Liver (tissue), 10 donors: ENCODE results near the gene MBD4. TPM values are rescaled to one million over a fixed set of nuclear protein-coding genes. Genes with fewer than 3 reads are reported as not detected.
"Not testable (repeated sequence)": the region's sequence is repeated elsewhere in the genome, so short reads cannot be mapped to it uniquely, and the experiment has no call there.

Experiments
- DNase-seq: peaks from one replicate; pipeline ENCODE4 v3.0.0-alpha.2; 2017; ENCODE audit warnings: low spot score
- H3K27ac ChIP-seq, 2 donors: one replicate each; pipeline ENCODE4 v1.7.0; 2013; ENCODE audit warnings: inconsistent platforms in 2 of 2, low read length in 2 of 2, control low read depth in 1 of 2, low read depth in 1 of 2, mild to moderate bottlenecking in 1 of 2
- H3K27me3 ChIP-seq, 4 donors: one replicate each; pipeline versions ENCODE4 v1.6.1 to v1.7.0; 2013; ENCODE audit warnings: low read length in 3 of 4, inconsistent platforms in 1 of 4, mild to moderate bottlenecking in 1 of 4, moderate library complexity in 1 of 4; ENCODE audit not compliant: control insufficient read depth in 4 of 4, insufficient read depth in 4 of 4
- H3K36me3 ChIP-seq, 4 donors: one replicate each; pipeline versions ENCODE4 v1.6.1 to v1.7.0; 2013; ENCODE audit warnings: low read length in 3 of 4, mild to moderate bottlenecking in 3 of 4, low read depth in 1 of 4, moderate library complexity in 1 of 4; ENCODE audit not compliant: control insufficient read depth in 4 of 4, insufficient read depth in 3 of 4
- H3K4me1 ChIP-seq, 4 donors: one replicate each; pipeline versions ENCODE4 v1.6.1 to v1.7.0; 2013; ENCODE audit warnings: low read length in 3 of 4, mild to moderate bottlenecking in 3 of 4, moderate library complexity in 1 of 4; ENCODE audit not compliant: control insufficient read depth in 4 of 4, insufficient read depth in 4 of 4
- H3K4me3 ChIP-seq, 3 donors: one replicate each; pipeline versions ENCODE4 v1.6.1 to v1.7.0; 2013; ENCODE audit warnings: low read length in 3 of 3, control low read depth in 1 of 3, low read depth in 1 of 3, mild to moderate bottlenecking in 1 of 3
- H3K9ac ChIP-seq, 2 donors: one replicate each; pipeline ENCODE4 v1.7.0; 2013; ENCODE audit warnings: low read length in 2 of 2, mild to moderate bottlenecking in 2 of 2, moderate library complexity in 2 of 2, control low read depth in 1 of 2, low read depth in 1 of 2
- H3K9me3 ChIP-seq, 4 donors: one replicate each; pipeline versions ENCODE4 v1.6.1 to v1.7.0; 2013; ENCODE audit warnings: low read length in 3 of 4; ENCODE audit not compliant: control insufficient read depth in 4 of 4
- HNF4A ChIP-seq, 2 donors: conservative IDR thresholded peaks; 2 replicates each; pipeline ENCODE4 v1.6.1; 2016; ENCODE audit warnings: antibody characterized with exemption in 2 of 2, mild to moderate bottlenecking in 2 of 2
- HNF4G ChIP-seq: IDR thresholded peaks from 2 replicates; pipeline ENCODE4 v1.6.1; 2016; ENCODE audit warnings: antibody characterized with exemption
- NR2F2 ChIP-seq: IDR thresholded peaks from 2 replicates; pipeline ENCODE4 v1.6.1; 2016; ENCODE audit warnings: antibody characterized with exemption
- RAD21 ChIP-seq, 2 donors: IDR thresholded peaks; 2 replicates each; pipeline ENCODE4 v1.6.1; 2016; ENCODE audit warnings: antibody characterized with exemption in 2 of 2, mild to moderate bottlenecking in 2 of 2
- SP1 ChIP-seq: IDR thresholded peaks from 2 replicates; pipeline ENCODE4 v1.6.1; 2018; ENCODE audit warnings: antibody characterized with exemption, mild to moderate bottlenecking
- TAF1 ChIP-seq: conservative IDR thresholded peaks from 2 replicates; pipeline ENCODE4 v1.6.1; 2016; ENCODE audit warnings: antibody characterized with exemption, mild to moderate bottlenecking
- WGBS: extraction: QIAGEN DNeasy Blood & Tissue Kit; methylation state at CpG from one replicate; pipeline ENCODE4 v1.1.7; 2013; 5-methylcytosine and 5-hydroxymethylcytosine counted together
- polyA plus RNA-seq, 2 donors: library from polyadenylated mRNA; stranded (reverse) in 1 of 2; unstranded in 1 of 2; fragments of 200-250 nt in 1 of 2; fragments of >200 nt in 1 of 2; fragmentation: Nextera tagmentation in 1 of 2; extraction: Ambion mirVana in 1 of 2; gene quantifications; one replicate each; pipeline versions ENCODE4 v1.2.1 to v1.2.3, GENCODE V29; 2013 to 2015
- small RNA-seq: library from RNA; depleted of rRNA; stranded (forward); fragments of <200 nt; gene quantifications from one replicate; pipeline ENCODE3, GENCODE V24; 2014
- total RNA-seq, 2 donors: library from RNA; depleted of rRNA; stranded (reverse); fragments of >200 nt; gene quantifications; one replicate each; pipeline ENCODE4 v1.2.3, GENCODE V29; 2014
- TF ChIP-seq, protein P1 (sequence below): fragments of 150-350 bp; IDR thresholded peaks from 2 replicates; pipeline ENCODE4 v1.5.1; 2017; ENCODE audit warnings: improper control_type of control experiment, low read depth, low read length; ENCODE audit not compliant: missing input control
- TF ChIP-seq, protein P2 (sequence below): IDR thresholded peaks from 2 replicates; pipeline ENCODE4 v1.6.1; 2016; ENCODE audit warnings: antibody characterized with exemption
- donor health status: healthy.
- donor health status: healthy.
- donor health status: healthy.
- donor health status: healthy.
- donor health status: healthy.

The MBD4 gene
- total and polyA plus RNA-seq, 4 donors: 16.9 to 24.8 (median 17.2) TPM

DNA sequence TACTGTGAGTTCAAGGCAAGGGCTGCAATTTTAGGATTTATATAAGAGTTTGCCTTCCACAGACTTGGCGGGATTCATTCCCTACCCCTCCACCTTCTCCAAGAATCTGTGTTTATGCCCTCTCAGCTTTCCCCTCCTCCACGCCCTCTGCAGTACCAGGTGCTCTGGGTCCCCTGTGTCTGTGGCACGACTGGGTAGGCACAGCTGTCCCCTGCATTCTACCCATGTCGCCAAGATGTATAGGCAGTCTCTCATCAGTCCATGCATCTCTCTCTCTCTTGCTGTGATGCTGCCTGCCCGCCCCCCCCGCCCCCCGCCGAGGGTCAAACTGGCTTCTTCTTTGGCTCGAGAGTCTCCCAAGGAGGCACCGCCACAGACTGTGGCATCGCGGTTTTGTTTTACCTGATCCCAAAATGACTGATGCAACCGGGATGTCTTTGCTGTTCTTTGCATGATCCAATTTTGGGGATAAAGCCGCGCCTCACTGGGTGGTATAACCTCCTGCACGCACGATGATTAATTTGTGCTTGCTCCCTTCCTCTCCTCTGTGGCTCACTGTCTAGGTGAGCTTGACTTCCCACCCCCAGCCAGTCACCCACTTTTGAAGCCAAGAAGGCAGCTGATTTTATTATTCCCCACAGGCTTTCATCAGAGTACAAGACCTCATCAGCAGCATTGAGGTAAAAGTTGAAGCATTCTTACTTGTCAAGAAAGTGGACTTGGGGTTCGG is 55.0 kb downstream of the MBD4 start (continued):
- TF ChIP-seq, protein P1, sequence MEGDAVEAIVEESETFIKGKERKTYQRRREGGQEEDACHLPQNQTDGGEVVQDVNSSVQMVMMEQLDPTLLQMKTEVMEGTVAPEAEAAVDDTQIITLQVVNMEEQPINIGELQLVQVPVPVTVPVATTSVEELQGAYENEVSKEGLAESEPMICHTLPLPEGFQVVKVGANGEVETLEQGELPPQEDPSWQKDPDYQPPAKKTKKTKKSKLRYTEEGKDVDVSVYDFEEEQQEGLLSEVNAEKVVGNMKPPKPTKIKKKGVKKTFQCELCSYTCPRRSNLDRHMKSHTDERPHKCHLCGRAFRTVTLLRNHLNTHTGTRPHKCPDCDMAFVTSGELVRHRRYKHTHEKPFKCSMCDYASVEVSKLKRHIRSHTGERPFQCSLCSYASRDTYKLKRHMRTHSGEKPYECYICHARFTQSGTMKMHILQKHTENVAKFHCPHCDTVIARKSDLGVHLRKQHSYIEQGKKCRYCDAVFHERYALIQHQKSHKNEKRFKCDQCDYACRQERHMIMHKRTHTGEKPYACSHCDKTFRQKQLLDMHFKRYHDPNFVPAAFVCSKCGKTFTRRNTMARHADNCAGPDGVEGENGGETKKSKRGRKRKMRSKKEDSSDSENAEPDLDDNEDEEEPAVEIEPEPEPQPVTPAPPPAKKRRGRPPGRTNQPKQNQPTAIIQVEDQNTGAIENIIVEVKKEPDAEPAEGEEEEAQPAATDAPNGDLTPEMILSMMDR: no peak
- TF ChIP-seq TAF1 (no peak), SP1 (no peak), NR2F2 (no peak), HNF4A (conservative IDR thresholded peaks at IDR 0.05) (no peak)

DNA sequence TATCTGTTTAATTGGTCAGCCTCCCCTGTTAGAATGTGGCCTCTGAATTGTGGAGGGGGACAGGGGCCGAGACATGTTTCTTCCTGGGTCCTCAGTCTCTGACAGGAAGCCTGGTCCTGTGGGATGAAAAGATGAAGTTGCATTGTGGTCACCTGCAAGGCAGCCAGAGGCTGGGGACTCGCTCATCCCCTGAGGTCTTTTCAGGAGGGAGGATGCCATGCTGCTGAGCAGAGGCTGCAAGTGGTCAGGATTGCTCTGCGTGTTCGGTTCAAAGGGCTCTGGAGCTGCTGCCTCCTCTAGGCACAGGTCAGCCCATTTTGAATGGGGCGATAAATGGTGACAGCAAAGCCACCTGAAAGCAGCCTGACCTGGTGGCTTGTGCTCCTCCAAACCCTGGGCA is 55.6 kb downstream of the MBD4 start:
- H3K9ac ChIP-seq, H3K36me3 ChIP-seq, H3K9me3 ChIP-seq, H3K27ac ChIP-seq, H3K4me1 ChIP-seq, H3K4me3 ChIP-seq, H3K27me3 ChIP-seq, DNase-seq: not testable (repeated sequence)
- 67% methylated on average over 5 of the region's 5 CpGs for WGBS

DNA sequence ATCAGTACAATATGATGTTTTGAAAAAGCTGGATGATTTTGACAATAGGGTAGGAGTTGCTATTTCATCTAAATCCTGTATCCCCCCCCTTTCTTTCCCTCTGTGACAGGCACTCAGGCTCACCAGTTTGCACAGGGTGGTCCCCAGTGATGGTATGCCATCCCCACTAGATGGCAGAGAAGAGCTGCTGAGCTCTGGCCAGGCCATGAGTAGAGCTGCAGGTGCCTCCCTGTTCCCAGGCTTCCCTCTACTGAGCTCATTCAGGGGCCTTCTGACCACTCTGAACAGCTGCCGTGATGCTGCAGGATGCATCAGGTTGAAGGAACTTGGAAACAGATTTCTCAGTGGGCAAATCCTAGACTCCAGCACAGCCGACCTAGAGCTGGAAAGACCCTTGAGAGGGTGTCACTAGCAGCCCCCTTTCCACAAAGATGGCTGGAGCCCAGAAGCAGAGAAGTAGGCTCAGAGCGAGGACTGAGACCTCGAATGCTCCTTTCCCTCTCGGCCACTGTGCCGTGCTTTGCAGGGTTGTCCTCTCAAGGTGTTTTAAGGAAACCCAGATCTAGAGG is 56.4 kb downstream of the MBD4 start:
- DNase-seq: peak; percentile 64
- Histone ChIP-seq H3K9ac (no peak overlapping the region), H3K4me1 (peaks cover 0 to 8% (median 5%) of the 10 kb centered on the region in 4 donors), H3K9me3 (no peaks in the 10 kb centered on the region), H3K4me3 (no peak overlapping the region), H3K36me3 (peaks cover 0 to 5% (median under 1%) of the 10 kb centered on the region in 4 donors), H3K27ac (no peak overlapping the region), H3K27me3 (no peaks in the 10 kb centered on the region)
- TF ChIP-seq, protein P1: peak; percentile 63
- peak; percentile 82 to 95 for TF ChIP-seq RAD21 (IDR thresholded peaks at IDR 0.05)
- TF ChIP-seq, protein P2, sequence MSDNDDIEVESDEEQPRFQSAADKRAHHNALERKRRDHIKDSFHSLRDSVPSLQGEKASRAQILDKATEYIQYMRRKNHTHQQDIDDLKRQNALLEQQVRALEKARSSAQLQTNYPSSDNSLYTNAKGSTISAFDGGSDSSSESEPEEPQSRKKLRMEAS: no peak
- 66% methylated on average over 6 of the region's 6 CpGs for WGBS

DNA sequence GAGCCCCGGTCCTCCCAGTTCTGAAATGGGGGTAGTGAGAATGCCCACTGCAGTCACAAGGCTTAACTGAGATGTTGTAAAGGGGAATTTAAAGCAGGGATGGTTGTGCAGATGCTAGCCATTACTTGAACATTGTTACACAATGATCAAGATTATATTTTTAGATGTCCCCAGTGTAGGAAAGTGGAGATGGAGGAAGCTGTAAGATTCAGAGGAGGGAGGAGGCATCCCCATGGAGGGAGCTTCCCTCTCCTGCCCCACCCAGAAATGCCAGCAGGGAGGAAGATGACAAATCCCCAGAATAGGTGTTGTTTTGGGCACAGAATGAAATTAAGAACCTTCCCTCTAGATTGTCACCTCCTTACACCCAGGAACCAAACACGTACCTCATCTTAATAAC is 57.4 kb downstream of the MBD4 start:
- Histone ChIP-seq H3K9me3 (no peaks in the 10 kb centered on the region), H3K4me3 (no peak overlapping the region), H3K27ac (no peak overlapping the region), H3K9ac (no peak overlapping the region), H3K4me1 (peaks cover 0 to 8% (median 5%) of the 10 kb centered on the region in 4 donors), H3K36me3 (peaks cover 0 to 2% (median 0%) of the 10 kb centered on the region in 4 donors), H3K27me3 (no peaks in the 10 kb centered on the region)
- no peak for DNase-seq
- no peak for TF ChIP-seq HNF4G
- WGBS: 92% methylated on average over 2 of the region's 2 CpGs

Small RNA genes within 50 kb of the gene (small RNA-seq; reads per million reads assigned to genes)
- 14.1 reads per million, percentile 95 among the genes with 10 or more reads in this experiment for gene SNORA7B

Other genes with a start within 250 kb of the MBD4 start
- gene COPG1, start 190.3 kb downstream of the MBD4 start, total RNA-seq: 100 to 1,000 TPM in 1 of 2 donors, 10 to 100 TPM in 1; 68.4 to 177 TPM
- gene COPG1, start 190.3 kb downstream of the MBD4 start, polyA plus RNA-seq: 100 to 1,000 TPM in 1 of 2 donors, 10 to 100 TPM in 1; 49.8 to 106 TPM
- 10 to 100 TPM; 13.7 to 18.2 TPM for gene HMCES, start 161.1 kb downstream of the MBD4 start, total RNA-seq
- 10 to 100 TPM; 15.3 to 15.4 TPM for gene HMCES, start 161.1 kb downstream of the MBD4 start, polyA plus RNA-seq
- gene EFCAB12, start 11.3 kb downstream of the MBD4 start, total RNA-seq: under 1 TPM; 0.37 to 0.67 TPM
- 1 to 10 TPM in 1 of 2 donors, under 1 TPM in 1; 0.62 to 2.4 TPM for gene EFCAB12, start 11.3 kb downstream of the MBD4 start, polyA plus RNA-seq
- 10 to 100 TPM; 14.9 to 25.8 TPM for gene IFT122, start 276 bp upstream of the MBD4 start, total RNA-seq
- 1 to 10 TPM; 3.3 to 6.3 TPM for gene IFT122, start 276 bp upstream of the MBD4 start, polyA plus RNA-seq
- gene RHO, start 88.7 kb upstream of the MBD4 start, total RNA-seq: not detected
- not detected for gene RHO, start 88.7 kb upstream of the MBD4 start, polyA plus RNA-seq
- not detected for gene H1-8, start 103.2 kb upstream of the MBD4 start, total RNA-seq
- gene H1-8, start 103.2 kb upstream of the MBD4 start, polyA plus RNA-seq: not detected
- gene PLXND1, start 166.7 kb upstream of the MBD4 start, total RNA-seq: 10 to 100 TPM; 39.4 to 50.2 TPM
- gene PLXND1, start 166.7 kb upstream of the MBD4 start, polyA plus RNA-seq: 10 to 100 TPM; 10.4 to 26.2 TPM